Activated CD4-positive, alpha-beta T cell treated with anti-CD3 and anti-CD28 coated beads, Interleukin-10, Interleukin-2, amounts not matched to agents 100 ng/mL and 50 ng/mL, durations not matched to agents 16 hours and 8 hours (primary cell): ENCODE data around the gene LNPEP.
"Not testable (repeated sequence)": the region's sequence is repeated elsewhere in the genome, so short reads cannot be mapped to it uniquely, and the experiment has no call there.

ENCODE experiments used
- DNase-seq: peaks from one replicate; pipeline ENCODE4 v3.0.0-alpha.2; 2020

LNPEP gene

GRCh38 chr5:97070234-97070633 lies 134.4 kb downstream of the LNPEP start:
- DNase-seq, result no peak

- no peak for DNase-seq
Observed at GRCh38 chr5:97071101-97071500, 135.2 kb downstream of the LNPEP start.

GRCh38 chr5:97071993-97072392 lies 136.1 kb downstream of the LNPEP start:
- DNase-seq, result no peak

- no peak for DNase-seq
Observed at GRCh38 chr5:97072696-97073095, 136.8 kb downstream of the LNPEP start.

- no peak for DNase-seq
Observed at GRCh38 chr5:97073420-97073819, 137.5 kb downstream of the LNPEP start.

- DNase-seq, result no peak
Observed at GRCh38 chr5:97074859-97075489, 139.1 kb downstream of the LNPEP start.

GRCh38 chr5:97075649-97076048 lies 139.8 kb downstream of the LNPEP start:
- no peak for DNase-seq

GRCh38 chr5:97076098-97076497 lies 140.2 kb downstream of the LNPEP start:
- DNase-seq, result no peak

- no peak for DNase-seq
Observed at GRCh38 chr5:97077246-97077645, 141.4 kb downstream of the LNPEP start.

- peak; percentile 15 for DNase-seq
Observed at GRCh38 chr5:97078958-97079743, 143.3 kb downstream of the LNPEP start.

GRCh38 chr5:97084782-97085458 lies 149.0 kb downstream of the LNPEP start:
- not testable (repeated sequence) for DNase-seq

GRCh38 chr5:97085459-97086181 lies 149.7 kb downstream of the LNPEP start:
- no peak for DNase-seq
